ENCODE measurements around the gene KIF3A. TPM values are rescaled to one million over a fixed set of nuclear protein-coding genes. Genes with fewer than 3 reads are reported as not detected.

KIF3A gene
- polyA plus RNA-seq, 12 donors = 7.4 to 23.5 (median 8.9) TPM; not detected in 1

GRCh38 chr5:132771503-132771998 lies 34.2 kb upstream of the KIF3A start:
- no peak for DNase-seq

DNA sequence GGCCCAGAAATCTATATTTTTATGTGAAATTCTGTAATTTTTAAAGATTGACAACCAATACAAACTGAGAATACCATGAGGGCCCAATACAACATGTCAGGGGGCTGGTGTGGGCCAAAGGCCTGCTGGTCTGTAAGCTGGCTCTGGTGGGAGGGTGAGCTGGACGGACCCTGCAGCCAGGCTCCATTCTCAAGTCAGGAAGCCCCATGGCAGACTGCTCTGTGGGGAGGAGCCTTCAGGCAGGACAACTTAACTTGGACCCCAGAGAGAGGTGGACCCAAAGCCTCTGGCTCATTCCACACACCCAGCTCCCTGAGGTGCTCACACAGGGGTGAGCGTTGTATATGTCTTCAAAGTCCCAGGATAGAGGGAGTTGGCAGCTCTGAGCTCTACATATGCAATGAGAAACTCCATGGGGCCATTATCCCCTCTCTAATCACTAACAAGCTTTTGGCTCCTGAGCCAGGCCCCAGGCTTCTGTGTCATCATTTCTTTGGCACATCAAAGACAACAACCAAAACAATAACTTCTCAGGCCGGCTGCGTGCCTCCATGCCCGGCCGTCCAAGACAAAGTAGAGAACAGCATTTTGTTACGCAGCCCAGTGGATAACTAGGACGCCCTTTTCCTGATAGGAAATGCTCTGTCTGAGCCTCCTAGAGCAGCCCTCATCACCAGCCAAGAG lies 33.3 kb upstream of the KIF3A start:
- no peak for DNase-seq

- DNase-seq = no peak
Measured at GRCh38 chr5:132768485-132768868, 31.1 kb upstream of the KIF3A start.

DNA sequence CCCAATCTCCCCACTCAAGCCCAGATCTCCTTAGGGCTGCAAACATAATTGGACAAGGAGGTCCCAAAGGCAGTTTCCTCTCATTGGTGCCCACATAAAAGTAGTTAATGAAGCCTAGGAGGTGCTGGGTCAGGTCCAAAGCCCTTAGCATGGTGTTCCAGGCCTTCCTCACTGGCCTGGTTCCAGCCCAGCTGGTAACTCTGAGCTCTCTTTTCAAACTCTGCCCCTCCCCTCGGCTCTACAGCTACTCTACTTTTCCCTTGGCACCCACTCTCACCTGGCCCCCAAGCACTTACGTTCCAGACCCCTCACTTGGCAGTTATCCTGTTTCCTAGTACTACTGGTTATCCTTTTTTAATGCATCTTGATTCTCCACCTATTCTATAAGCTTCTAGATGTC lies 29.8 kb upstream of the KIF3A start:
- no peak for DNase-seq

- DNase-seq = no peak
Measured at GRCh38 chr5:132766806-132767055, 29.4 kb upstream of the KIF3A start.

DNA sequence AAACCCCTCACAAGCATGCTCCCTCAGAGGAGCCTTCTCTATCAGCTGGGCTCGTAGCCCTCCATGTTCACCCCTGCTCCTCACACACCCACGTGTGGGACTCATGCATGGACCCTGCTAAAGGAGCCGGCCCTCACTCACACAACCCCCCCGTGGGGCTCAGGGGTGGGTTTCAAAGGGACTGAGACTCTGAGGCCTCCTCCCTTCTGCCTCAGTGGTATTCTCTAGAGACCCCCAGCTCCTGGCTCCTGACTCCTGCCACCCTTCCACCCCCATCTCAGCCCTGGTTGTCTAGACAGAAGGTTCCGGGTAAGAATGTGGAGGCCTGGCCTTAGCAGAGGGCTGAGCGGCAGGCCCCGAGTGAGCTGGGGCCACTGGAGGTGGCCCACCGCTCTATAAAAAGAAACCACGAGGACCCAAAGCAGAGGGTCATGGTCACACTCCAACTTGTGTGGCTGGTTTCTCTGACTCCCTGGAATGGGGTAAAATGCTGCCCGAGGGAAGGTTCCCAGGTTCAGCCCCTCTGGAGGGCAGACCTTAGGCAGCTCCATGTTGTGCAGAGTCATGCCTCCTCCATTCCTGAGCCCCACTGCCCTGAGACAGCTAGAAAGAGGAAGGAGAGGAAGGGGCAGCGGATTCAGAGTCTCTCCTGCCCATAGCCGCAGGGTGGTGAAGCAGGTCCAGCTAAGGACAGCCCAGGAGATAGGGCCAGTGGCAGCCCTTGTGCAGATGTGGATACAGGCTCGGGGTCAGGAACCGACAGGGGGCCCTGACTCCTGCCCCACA lies 28.9 kb upstream of the KIF3A start:
- no peak for DNase-seq

GRCh38 chr5:132765311-132766019 lies 28.1 kb upstream of the KIF3A start:
- no peak for DNase-seq

DNA sequence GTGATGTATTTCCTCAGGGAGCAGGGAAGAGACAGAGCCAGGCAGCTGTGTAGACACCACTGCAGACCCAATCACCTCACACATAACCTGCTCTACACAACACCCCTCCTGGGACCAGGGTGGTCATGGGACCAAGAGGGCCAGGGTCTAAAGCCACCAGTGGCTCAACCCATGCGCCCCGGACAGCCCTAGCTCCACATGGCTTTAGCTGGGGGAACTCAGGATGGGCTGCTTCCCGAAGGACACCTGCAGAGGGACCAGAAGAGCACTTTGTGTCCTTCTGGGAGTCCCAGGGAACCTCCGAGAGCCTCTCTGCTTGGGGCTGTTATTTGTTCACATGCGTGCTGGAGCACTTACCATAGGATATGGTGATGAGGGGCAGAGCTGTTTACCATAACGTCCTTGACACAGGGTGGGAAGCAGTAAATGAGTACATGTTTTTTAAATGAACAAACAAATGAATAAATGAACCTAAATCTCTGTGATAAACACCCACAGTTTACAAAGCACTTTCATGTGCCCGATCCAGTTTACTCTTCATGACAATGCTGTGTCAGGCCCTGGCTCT lies 27.4 kb upstream of the KIF3A start:
- no peak for DNase-seq

DNA sequence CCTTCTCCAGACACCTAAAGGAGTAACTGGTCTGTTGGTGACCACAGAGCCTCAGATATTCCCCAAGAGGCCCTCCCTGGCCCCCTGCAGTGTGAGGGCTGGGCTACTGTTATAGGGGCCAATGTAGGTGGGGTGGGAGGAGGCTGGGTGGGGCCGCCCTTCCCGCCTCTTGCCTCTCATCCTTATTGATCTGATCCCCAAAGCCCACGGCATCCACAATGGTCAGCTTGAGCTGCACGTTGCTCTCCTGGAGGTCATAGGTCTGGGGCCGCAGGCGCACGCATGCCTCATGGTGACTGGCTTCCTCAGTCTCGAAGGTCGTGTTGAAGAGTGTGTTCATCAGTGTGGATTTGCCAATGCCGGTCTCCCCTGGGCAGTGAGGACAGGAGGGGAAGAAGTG lies 26.7 kb upstream of the KIF3A start:
- no peak for DNase-seq

DNA sequence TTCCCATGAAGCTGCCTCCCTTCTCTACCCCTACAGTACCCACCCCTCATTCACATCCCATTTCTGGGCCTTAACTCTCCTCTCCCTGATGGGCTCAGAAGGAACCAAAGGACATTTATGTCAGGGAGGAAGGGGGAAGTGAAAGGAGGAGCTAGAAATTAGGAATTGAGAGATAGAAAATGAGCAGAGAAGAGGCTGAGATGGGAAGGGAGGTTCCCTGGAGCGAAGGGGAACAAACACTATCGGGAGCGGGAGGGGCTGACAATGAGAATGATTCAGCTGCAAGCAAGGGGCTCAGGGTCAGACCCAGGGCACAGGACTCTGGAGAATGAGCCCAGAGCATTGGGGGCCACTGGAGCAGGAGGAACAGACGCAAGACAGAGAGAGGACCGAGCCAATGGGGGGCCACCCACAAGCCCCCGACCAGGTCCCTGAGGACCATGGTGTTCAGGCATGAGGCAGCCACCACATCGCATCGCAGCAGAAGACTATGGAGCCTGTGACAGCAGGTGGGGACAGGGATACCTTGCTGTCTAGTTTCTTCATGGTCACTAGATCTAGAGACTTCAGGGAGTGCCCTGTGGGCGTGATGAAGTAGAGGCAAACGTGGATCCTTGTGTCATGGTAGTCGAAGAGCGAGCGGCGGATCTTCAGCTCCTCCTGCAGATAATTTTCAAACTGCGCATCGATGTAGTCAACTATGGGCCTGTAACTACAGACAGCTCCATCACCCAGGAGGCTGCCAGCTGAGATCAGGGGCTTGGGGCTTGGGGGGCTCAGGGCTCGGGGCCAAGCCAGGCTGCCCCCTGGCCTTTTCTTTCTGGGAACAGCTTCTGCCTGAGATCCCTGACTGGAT lies 26.1 kb upstream of the KIF3A start:
- no peak for DNase-seq

DNA sequence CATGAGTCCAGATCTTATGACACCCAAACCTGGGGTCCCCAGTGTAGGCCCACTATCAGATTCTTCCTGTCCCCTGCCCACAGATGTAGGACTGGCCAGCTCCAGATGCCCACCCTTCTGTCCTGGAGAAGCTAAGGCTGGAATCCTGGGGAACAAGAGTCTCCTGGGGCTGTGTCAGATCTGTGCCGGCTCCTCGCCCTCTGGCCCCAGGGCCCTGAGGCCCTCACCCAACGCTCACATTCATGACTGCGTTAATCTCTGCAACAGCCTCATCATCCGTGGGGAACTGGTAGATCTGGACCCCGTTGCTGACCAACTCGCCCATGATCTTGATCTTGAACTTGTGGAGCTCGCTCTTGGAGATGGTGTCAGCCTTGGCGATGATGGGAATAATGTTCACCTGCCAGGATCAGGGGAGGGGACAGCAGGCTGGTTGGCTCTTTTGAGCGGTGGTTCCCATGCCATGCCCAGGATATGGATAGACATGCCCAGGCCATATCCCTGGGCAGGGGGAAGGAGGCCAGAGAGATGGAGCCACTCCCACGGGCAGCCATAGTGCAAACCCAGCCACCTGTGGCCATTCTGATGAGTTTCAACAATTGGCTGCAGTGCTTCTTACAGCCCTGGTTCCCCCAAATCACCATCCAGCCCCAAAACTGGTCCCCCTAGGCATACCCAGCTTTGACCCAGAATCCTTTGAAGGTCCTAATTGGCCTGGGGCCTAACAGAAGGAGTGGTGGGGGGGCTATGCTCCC lies 25.1 kb upstream of the KIF3A start:
- no peak for DNase-seq

- no peak for DNase-seq
Measured at GRCh38 chr5:132761321-132762240, 24.2 kb upstream of the KIF3A start.

DNA sequence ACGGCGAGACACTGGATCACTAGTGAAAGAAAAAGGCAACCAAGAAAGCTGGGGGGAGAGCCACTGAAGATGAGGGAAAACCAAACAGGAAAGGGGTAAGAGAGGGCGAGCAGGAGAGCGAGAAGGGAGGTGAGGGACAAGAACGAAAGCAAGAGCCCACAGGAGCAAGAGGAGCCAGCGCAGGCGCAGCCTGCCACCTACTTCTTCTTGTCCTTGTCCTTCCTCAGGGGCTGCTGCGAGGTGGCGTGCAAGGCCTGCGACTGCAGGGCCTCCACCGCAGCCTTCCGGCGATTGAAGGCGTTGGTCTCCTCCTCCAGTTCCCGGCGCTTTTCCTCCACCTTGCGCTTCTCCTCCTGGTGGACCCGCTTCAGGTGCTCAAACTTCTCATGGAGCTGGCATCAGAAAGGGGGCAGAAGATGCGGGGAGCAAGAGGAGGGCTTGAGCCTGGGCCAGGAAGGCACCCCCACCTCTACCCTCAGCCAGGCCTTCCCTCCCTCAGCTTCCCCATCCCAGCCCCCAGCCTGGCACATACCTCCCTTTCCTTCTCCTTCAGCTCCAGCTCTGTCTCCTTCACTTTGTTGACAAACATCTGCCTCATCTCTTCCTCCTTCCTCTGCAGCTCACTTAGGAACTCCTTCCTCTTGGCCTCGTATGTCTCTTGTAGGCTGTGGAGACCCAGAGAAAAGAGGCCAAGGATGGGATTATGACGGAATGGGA lies 23.4 kb upstream of the KIF3A start:
- DNase-seq = no peak

GRCh38 chr5:132760049-132760420 lies 22.7 kb upstream of the KIF3A start:
- DNase-seq = no peak

DNA sequence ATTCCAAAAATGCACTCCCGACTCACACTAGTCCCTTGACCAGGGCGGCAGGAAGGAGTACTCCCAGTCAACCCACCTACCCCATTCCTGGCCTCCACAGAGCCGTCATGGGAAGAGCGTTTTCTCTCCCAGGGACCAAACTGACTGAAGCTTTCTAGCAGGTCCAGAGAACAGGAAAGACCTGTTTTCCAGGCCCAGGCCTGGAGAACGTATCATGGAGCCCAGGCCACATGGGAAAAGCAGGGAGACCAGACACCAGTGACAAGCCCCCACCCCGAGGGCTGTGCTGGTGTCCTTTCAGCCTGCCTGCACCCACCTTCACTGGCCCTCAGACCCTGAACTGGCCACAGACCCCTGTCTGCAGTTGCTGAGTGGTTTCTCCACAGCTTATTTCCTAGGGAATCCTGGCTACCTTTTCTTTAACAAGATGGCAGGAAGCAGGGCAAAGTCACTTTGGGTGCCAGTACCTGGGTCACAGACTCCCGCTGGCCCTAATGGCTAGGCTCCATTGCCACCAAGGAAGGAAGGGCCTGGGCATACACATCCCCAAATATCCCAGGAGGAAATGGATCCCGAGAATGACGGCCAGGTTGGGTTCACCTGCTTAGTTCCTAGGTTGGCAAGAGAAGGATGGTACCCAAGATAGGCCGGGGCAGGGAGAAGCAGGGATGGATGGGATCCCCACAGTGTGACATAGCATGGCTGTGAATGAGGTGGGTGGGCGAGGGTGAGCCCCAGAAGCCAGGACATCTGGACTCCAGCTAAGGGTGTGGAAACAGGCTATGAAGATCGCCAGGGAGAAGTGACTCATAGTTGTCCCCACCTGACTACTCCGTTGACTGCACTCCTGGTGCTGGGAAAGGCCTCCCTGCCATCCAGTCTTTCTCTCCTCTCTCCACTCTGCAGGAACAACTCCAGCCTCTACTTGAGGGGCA lies 22.0 kb upstream of the KIF3A start:
- no peak for DNase-seq

- no peak for DNase-seq
Measured at GRCh38 chr5:132758451-132758850, 21.1 kb upstream of the KIF3A start.

DNA sequence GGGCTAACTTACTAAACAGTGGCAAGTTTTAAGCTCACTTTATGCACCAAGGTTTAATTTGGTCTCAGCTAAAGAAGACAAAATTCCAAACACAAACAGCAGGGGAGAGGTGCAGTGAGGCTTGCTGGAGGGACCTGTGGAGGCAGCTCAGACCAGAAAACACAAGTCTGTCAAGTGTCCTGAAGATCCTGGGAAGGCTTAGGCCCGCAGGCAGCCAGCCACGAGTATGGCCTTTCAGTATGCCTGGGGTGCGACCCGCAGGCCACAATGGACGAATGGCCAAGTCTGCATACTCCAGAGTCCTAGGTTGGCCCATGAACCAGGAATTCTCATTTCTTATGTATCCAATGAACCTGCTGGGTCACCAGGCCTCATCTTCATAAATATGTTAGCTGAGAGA lies 19.2 kb upstream of the KIF3A start:
- DNase-seq = no peak

GRCh38 chr5:132754947-132755346 lies 17.6 kb upstream of the KIF3A start:
- DNase-seq = no peak

Data from muscle of arm (tissue), 12 donors.